SK-N-MC (cell line): ENCODE measurements around the gene NTN4.

Source experiments
- EZH2 ChIP-seq: fragments of 200-600 bp; sonication (generic); IDR thresholded peaks from one replicate; pipeline ENCODE4 v1.6.1; 2017; ENCODE audit warnings: antibody characterized with exemption
- FOXP2 ChIP-seq: optimal IDR thresholded peaks from 2 replicates; pipeline ENCODE3; 2011; ENCODE audit warnings: mild to moderate bottlenecking, moderate library complexity; ENCODE audit not compliant: insufficient read depth; ENCODE audit errors: extremely low read length, control extremely low read depth
- POLR2AphosphoS5 ChIP-seq: IDR thresholded peaks from 2 replicates; pipeline ENCODE4 v1.6.1; 2012; ENCODE audit warnings: mild to moderate bottlenecking, low read depth, low read length, borderline replicate concordance

DNA sequence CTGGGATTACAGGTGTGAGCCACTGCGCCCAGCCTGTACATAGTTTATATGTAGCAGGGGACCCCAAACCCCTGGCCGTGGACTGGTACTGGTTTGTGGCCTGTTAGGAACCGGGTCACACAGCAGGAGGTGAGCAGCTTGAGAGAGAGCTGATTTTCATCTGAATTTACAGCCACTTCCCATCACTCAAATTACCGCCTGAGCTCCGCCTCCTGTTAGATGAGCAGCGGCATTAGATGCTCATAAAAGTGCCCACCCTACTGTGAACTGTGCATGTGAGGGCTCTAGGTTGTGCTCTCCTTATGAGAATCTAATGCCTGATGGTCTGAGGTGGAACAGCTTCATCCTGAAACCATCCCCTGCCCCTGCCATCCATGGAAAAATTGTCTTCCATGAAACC lies 119.3 kb downstream of the NTN4 start:
- no peak for TF ChIP-seq POLR2AphosphoS5
- TF ChIP-seq EZH2 = no peak
- no peak for TF ChIP-seq FOXP2
